WTC11 (cell line): ENCODE data around the gene SH3PXD2A.

Source experiments
- AFF4 ChIP-seq: sonication (generic); formaldehyde crosslinking; IDR thresholded peaks from 2 replicates; pipeline ENCODE4 v1.8.1; 2023; ENCODE audit warnings: mild to moderate bottlenecking, missing genetic modification reagents, borderline replicate concordance
- ATF6 ChIP-seq: sonication (generic); formaldehyde crosslinking; IDR thresholded peaks from 2 replicates; pipeline ENCODE4 v1.8.1; 2023; ENCODE audit warnings: mild to moderate bottlenecking, missing genetic modification reagents
- CREB1 ChIP-seq: sonication (generic); formaldehyde crosslinking; IDR thresholded peaks from 2 replicates; pipeline ENCODE4 v1.8.0; 2023; ENCODE audit warnings: mild to moderate bottlenecking, missing genetic modification reagents
- CTCF ChIP-seq: fragments of 200-600 bp; IDR thresholded peaks from 2 replicates; pipeline ENCODE4 v1.8.0; 2022; ENCODE audit warnings: antibody characterized with exemption
- ETV6 ChIP-seq: sonication (generic); formaldehyde crosslinking; IDR thresholded peaks from 2 replicates; pipeline ENCODE4 v1.8.1; 2022; ENCODE audit warnings: mild to moderate bottlenecking, missing genetic modification reagents
- IRF1 ChIP-seq: sonication (generic); formaldehyde crosslinking; IDR thresholded peaks from 2 replicates; pipeline ENCODE4 v1.8.0; 2023; ENCODE audit warnings: missing genetic modification reagents
- MAX ChIP-seq: sonication (generic); formaldehyde crosslinking; IDR thresholded peaks from 2 replicates; pipeline ENCODE4 v1.8.0; 2022; ENCODE audit warnings: mild to moderate bottlenecking, missing genetic modification reagents
- NR3C1 ChIP-seq: sonication (generic); formaldehyde crosslinking; conservative IDR thresholded peaks from 2 replicates; pipeline ENCODE4 v1.8.1; 2023; ENCODE audit warnings: low read depth, mild to moderate bottlenecking, missing genetic modification reagents
- SMAD3 ChIP-seq: sonication (generic); formaldehyde crosslinking; IDR thresholded peaks from 2 replicates; pipeline ENCODE4 v1.8.0; 2022; ENCODE audit warnings: missing genetic modification reagents, mild to moderate bottlenecking, borderline replicate concordance
- SP1 ChIP-seq: sonication (generic); formaldehyde crosslinking; conservative IDR thresholded peaks from 2 replicates; pipeline ENCODE4 v1.8.1; 2022; ENCODE audit warnings: missing genetic modification reagents
- TCF7 ChIP-seq: sonication (generic); formaldehyde crosslinking; IDR thresholded peaks from 2 replicates; pipeline ENCODE4 v1.8.0; 2022; ENCODE audit warnings: mild to moderate bottlenecking, low read depth, missing genetic modification reagents, moderate library complexity
- USF1 ChIP-seq: sonication (generic); formaldehyde crosslinking; IDR thresholded peaks from 2 replicates; pipeline ENCODE4 v1.8.0; 2022; ENCODE audit warnings: mild to moderate bottlenecking, missing genetic modification reagents
- ZSCAN18 ChIP-seq: fragments of 250-450 bp; sonication (Bioruptor Pico); IDR thresholded peaks from 2 replicates; pipeline ENCODE4 v2.1.2; 2022; ENCODE audit warnings: mild to moderate bottlenecking, moderate library complexity

- TF ChIP-seq CTCF (no peak), AFF4 (CRISPR knock-in tag) (no peak), ETV6 (CRISPR knock-in tag) (no peak), IRF1 (no peak), TCF7 (CRISPR knock-in tag) (no peak), SMAD3 (CRISPR knock-in tag) (no peak), USF1 (CRISPR knock-in tag) (no peak), ATF6 (CRISPR knock-in tag) (no peak), CREB1 (CRISPR knock-in tag) (no peak), SP1 (no peak), NR3C1 (CRISPR knock-in tag) (no peak), MAX (CRISPR knock-in tag) (no peak), ZSCAN18 (CRISPR knock-in tag) (no peak)
Measured at GRCh38 chr10:103668351-103669242, 186.8 kb downstream of the SH3PXD2A start.
